Activated CD8-positive, alpha-beta T cell treated with anti-CD3 and anti-CD28 coated beads, Interleukin-2, amount 10 ng/mL, durations not matched to agents 7 days and 5 days (primary cell): ENCODE data around the gene ATG13. TPM values are rescaled to one million over a fixed set of nuclear protein-coding genes. Genes with fewer than 3 reads are reported as not detected.
A peak's percentile ranks its signal among the peaks of the same experiment; 100 is the strongest.

Experiments used
- ATAC-seq: fragments of 150-1000 bp; cut with Tn5 transposase; one replicate; pipeline ENCODE4 v1.10.0; 2021; ENCODE audit warnings: moderate library complexity
- CTCF ChIA-PET: fragments of 350-600 bp; sonication (Branson Sonifier 250); formaldehyde crosslinking; loops from one replicate; lab custom pipeline; 2021; ENCODE audit warnings: antibody characterized with exemption; lab: Charles Lee
- POLR2A ChIA-PET: fragments of 350-600 bp; sonication (Branson Sonifier 250); formaldehyde crosslinking; loops from one replicate; lab custom pipeline; 2021; ENCODE audit warnings: antibody characterized with exemption; lab: Charles Lee
- DNase-seq: peaks from one replicate; pipeline ENCODE4 v3.0.0-alpha.2; 2020
- H3K27ac Mint-ChIP-seq: one replicate; pipeline ENCODE4 v1.8.0; 2021; ENCODE audit warnings: mild to moderate bottlenecking, mixed read lengths
- H3K27me3 Mint-ChIP-seq: one replicate; pipeline ENCODE4 v1.8.0; 2021; ENCODE audit warnings: low read depth, mixed read lengths
- H3K36me3 Mint-ChIP-seq: one replicate; pipeline ENCODE4 v1.8.0; 2021; ENCODE audit warnings: low read depth, mixed read lengths
- H3K4me1 Mint-ChIP-seq: one replicate; pipeline ENCODE4 v1.8.0; 2021; ENCODE audit warnings: low read depth, mixed read lengths
- H3K4me3 Mint-ChIP-seq: one replicate; pipeline ENCODE4 v1.8.0; 2021; ENCODE audit warnings: mild to moderate bottlenecking, mixed read lengths
- H3K9me3 Mint-ChIP-seq: one replicate; pipeline ENCODE4 v1.8.0; 2022; ENCODE audit warnings: mixed read lengths; ENCODE audit not compliant: insufficient read depth
- total RNA-seq, 2 experiments: library from RNA; stranded (reverse); gene quantifications; one replicate each; pipeline ENCODE4 v1.2.3, GENCODE V29; 2021

Gene ATG13
- total RNA-seq, 2 experiments from 2014 or later: 57.8 to 58.4 TPM

- no peak for ATAC-seq
- peaks cover 22% of the 10 kb centered on the region for H3K36me3 Mint-ChIP-seq
- no peaks in the 10 kb centered on the region for H3K27me3 Mint-ChIP-seq
- ChIA-PET POLR2A (interaction anchor here (0.6 to 1.1 kb wide), 3 partner anchors 16 to 391 kb away, joined by 3 to 4 read pairs (median 3); partner anchors contain the start of genes ATG13 and HARBI1), CTCF (interaction anchor here (0.8 kb wide), 1 partner anchor 15 kb away, joined by 4 read pairs; no protein-coding TSS in a partner anchor)
- peaks cover 14% of the 10 kb centered on the region for H3K4me1 Mint-ChIP-seq
- H3K4me3 Mint-ChIP-seq: no peak overlapping the region
- DNase-seq: no peak
- no peak overlapping the region for H3K27ac Mint-ChIP-seq
- no peaks in the 10 kb centered on the region for H3K9me3 Mint-ChIP-seq
These were observed 16.2 kb downstream of the ATG13 start for GRCh38 chr11:46633291-46634217.

GRCh38 chr11:46635557-46636139 lies 18.3 kb downstream of the ATG13 start:
- Mint-ChIP-seq H3K27me3 (no peaks in the 10 kb centered on the region), H3K9me3 (peaks cover 5% of the 10 kb centered on the region), H3K27ac (no peak overlapping the region), H3K36me3 (peaks cover 29% of the 10 kb centered on the region), H3K4me3 (no peak overlapping the region), H3K4me1 (peaks cover 26% of the 10 kb centered on the region)
- ChIA-PET POLR2A (no interaction called here), CTCF (no interaction called here)
- ATAC-seq (no peak), DNase-seq (no peak)

- ChIA-PET CTCF (interaction anchor here (1.8 kb wide), 1 partner anchor 34 kb away, joined by 6 read pairs; no protein-coding TSS in a partner anchor), POLR2A (no interaction called here)
- Mint-ChIP-seq H3K27me3 (no peaks in the 10 kb centered on the region), H3K27ac (no peak overlapping the region), H3K36me3 (peaks cover 25% of the 10 kb centered on the region), H3K4me3 (no peak overlapping the region), H3K9me3 (peaks cover 5% of the 10 kb centered on the region), H3K4me1 (peaks cover 19% of the 10 kb centered on the region)
- ATAC-seq: no peak
- DNase-seq: no peak
These were observed 20.2 kb downstream of the ATG13 start for GRCh38 chr11:46637546-46637945.

- peaks cover 5% of the 10 kb centered on the region for H3K9me3 Mint-ChIP-seq
- POLR2A ChIA-PET: interaction anchor here (1.4 kb wide), 1 partner anchor 61 kb away, joined by 5 read pairs; the partner anchor contains the start of genes ARHGAP1 and ZNF408
- ATAC-seq: no peak
- peak overlapping the region; percentile 66 for H3K27ac Mint-ChIP-seq
- no peak overlapping the region for H3K4me3 Mint-ChIP-seq
- peaks cover 31% of the 10 kb centered on the region for H3K36me3 Mint-ChIP-seq
- DNase-seq: no peak
- CTCF ChIA-PET: interaction anchor here (1.4 kb wide), 1 partner anchor 32 kb away, joined by 4 read pairs; no protein-coding TSS in a partner anchor
- no peaks in the 10 kb centered on the region for H3K27me3 Mint-ChIP-seq
- peaks cover 25% of the 10 kb centered on the region for H3K4me1 Mint-ChIP-seq
These were observed 22.0 kb downstream of the ATG13 start for GRCh38 chr11:46639197-46639839.

GRCh38 chr11:46640036-46640788 lies 22.9 kb downstream of the ATG13 start:
- DNase-seq: no peak
- Mint-ChIP-seq H3K9me3 (peaks cover 5% of the 10 kb centered on the region), H3K4me1 (peaks cover 25% of the 10 kb centered on the region), H3K36me3 (peaks cover 36% of the 10 kb centered on the region), H3K27ac (no peak overlapping the region), H3K4me3 (no peak overlapping the region), H3K27me3 (no peaks in the 10 kb centered on the region)
- CTCF ChIA-PET: interaction anchor here (1.4 to 1.6 kb wide), 2 partner anchors 31 to 150 kb away, joined by 3 to 4 read pairs; no protein-coding TSS in a partner anchor
- POLR2A ChIA-PET: interaction anchor here (0.7 kb wide), 1 partner anchor 1067 kb away, joined by 3 read pairs; no protein-coding TSS in a partner anchor
- no peak for ATAC-seq

- Mint-ChIP-seq H3K36me3 (peaks cover 41% of the 10 kb centered on the region), H3K4me3 (no peak overlapping the region)
These were observed 24.3 kb downstream of the ATG13 start for GRCh38 chr11:46641639-46642038.

GRCh38 chr11:46642627-46643335 lies 25.4 kb downstream of the ATG13 start:
- ChIA-PET POLR2A (interaction anchor here (1.8 kb wide), 1 partner anchor 28 kb away, joined by 4 read pairs; no protein-coding TSS in a partner anchor), CTCF (interaction anchor here (0.8 to 1.6 kb wide), 3 partner anchors 17 to 28 kb away, joined by 4 to 9 read pairs (median 4); partner anchors contain the start of genes ATG13 and HARBI1)
- DNase-seq: peak; percentile 36
- Mint-ChIP-seq H3K9me3 (peaks cover 5% of the 10 kb centered on the region), H3K4me3 (no peak overlapping the region), H3K27me3 (no peaks in the 10 kb centered on the region), H3K4me1 (peaks cover 25% of the 10 kb centered on the region), H3K27ac (peak overlapping the region; percentile 66), H3K36me3 (peaks cover 43% of the 10 kb centered on the region)
- peak; percentile 33 for ATAC-seq

More at GRCh38 chr11:46641639-46642038, 24.3 kb downstream of the ATG13 start:
- DNase-seq (no peak), ATAC-seq (no peak)
- Mint-ChIP-seq H3K9me3 (peaks cover 5% of the 10 kb centered on the region), H3K4me1 (peaks cover 25% of the 10 kb centered on the region), H3K27me3 (no peaks in the 10 kb centered on the region), H3K27ac (no peak overlapping the region)
- CTCF ChIA-PET: interaction anchor here (1.6 kb wide), 2 partner anchors 24 to 152 kb away, joined by 3 to 9 read pairs; partner anchors contain the start of genes ATG13 and HARBI1
- POLR2A ChIA-PET: interaction anchor here (1.8 kb wide), 1 partner anchor 29 kb away, joined by 4 read pairs; no protein-coding TSS in a partner anchor

- H3K9me3 Mint-ChIP-seq: peaks cover 5% of the 10 kb centered on the region
- no peak for ATAC-seq
- POLR2A ChIA-PET: interaction anchor here (0.9 kb wide), 1 partner anchor 20 kb away, joined by 3 read pairs; no protein-coding TSS in a partner anchor
- no peak overlapping the region for H3K27ac Mint-ChIP-seq
- H3K4me1 Mint-ChIP-seq: peaks cover 25% of the 10 kb centered on the region
- CTCF ChIA-PET: interaction anchor here (0.8 to 2.3 kb wide), 3 partner anchors 16 to 26 kb away, joined by 4 to 9 read pairs (median 7); partner anchors contain the start of genes ATG13 and HARBI1
- no peaks in the 10 kb centered on the region for H3K27me3 Mint-ChIP-seq
- H3K4me3 Mint-ChIP-seq: no peak overlapping the region
- peaks cover 40% of the 10 kb centered on the region for H3K36me3 Mint-ChIP-seq
- DNase-seq: no peak
These were observed 26.2 kb downstream of the ATG13 start for GRCh38 chr11:46643531-46643930.

GRCh38 chr11:46643986-46644385 lies 26.6 kb downstream of the ATG13 start:
- CTCF ChIA-PET: interaction anchor here (2.3 kb wide), 1 partner anchor 26 kb away, joined by 7 read pairs; the partner anchor contains the start of gene ATG13
- no peak overlapping the region for H3K4me3 Mint-ChIP-seq
- peaks cover 39% of the 10 kb centered on the region for H3K36me3 Mint-ChIP-seq
- H3K27ac Mint-ChIP-seq: no peak overlapping the region
- POLR2A ChIA-PET: interaction anchor here (0.6 to 0.9 kb wide), 2 partner anchors 20 to 290 kb away, joined by 3 read pairs; no protein-coding TSS in a partner anchor
- peaks cover 25% of the 10 kb centered on the region for H3K4me1 Mint-ChIP-seq
- no peak for ATAC-seq
- H3K9me3 Mint-ChIP-seq: peaks cover 5% of the 10 kb centered on the region
- H3K27me3 Mint-ChIP-seq: no peaks in the 10 kb centered on the region
- DNase-seq: no peak
